ENCODE measurements around the gene S100A7.
"Not testable (repeated sequence)": the region's sequence is repeated elsewhere in the genome, so short reads cannot be mapped to it uniquely, and the experiment has no call there.

S100A7 gene

GRCh38 chr1:153426809-153427208 is 33.6 kb downstream of the S100A7 start:
- DNase-seq (ENCODE audit: low spot score) (no peak), ATAC-seq (ENCODE audit: low read depth) (no peak)
- H3K4me1 ChIP-seq (ENCODE audit: insufficient read depth, poor library complexity, severe bottlenecking): no peaks in the 10 kb centered on the region
- H3K4me3 ChIP-seq (ENCODE audit: severe bottlenecking): no peak overlapping the region
- no peak overlapping the region for H3K27ac ChIP-seq (ENCODE audit: poor library complexity, severe bottlenecking)
- H3K27me3 ChIP-seq (ENCODE audit: insufficient read depth, poor library complexity, severe bottlenecking): no peaks in the 10 kb centered on the region
- no peak for TF ChIP-seq CTCF (IDR thresholded peaks at IDR 0.05; ENCODE audit: poor library complexity, severe bottlenecking)
- H3K36me3 ChIP-seq (ENCODE audit: low read depth): no peaks in the 10 kb centered on the region
- no peaks in the 10 kb centered on the region for H3K9me3 ChIP-seq (ENCODE audit: severe bottlenecking)

GRCh38 chr1:153422450-153423068 is 37.9 kb downstream of the S100A7 start:
- no peaks in the 10 kb centered on the region for H3K27me3 ChIP-seq (ENCODE audit: insufficient read depth, poor library complexity, severe bottlenecking)
- H3K36me3 ChIP-seq (ENCODE audit: low read depth): no peaks in the 10 kb centered on the region
- no peaks in the 10 kb centered on the region for H3K4me1 ChIP-seq (ENCODE audit: insufficient read depth, poor library complexity, severe bottlenecking)
- TF ChIP-seq CTCF (IDR thresholded peaks at IDR 0.05; ENCODE audit: poor library complexity, severe bottlenecking): no peak
- DNase-seq (ENCODE audit: low spot score) (no peak), ATAC-seq (ENCODE audit: low read depth) (peak; percentile 48; the same call in 1 of the 3 replicates)
- H3K27ac ChIP-seq (ENCODE audit: poor library complexity, severe bottlenecking): no peak overlapping the region
- H3K9me3 ChIP-seq (ENCODE audit: severe bottlenecking): no peaks in the 10 kb centered on the region
- H3K4me3 ChIP-seq (ENCODE audit: severe bottlenecking): no peak overlapping the region

GRCh38 chr1:153420306-153420705 is 40.1 kb downstream of the S100A7 start:
- no peaks in the 10 kb centered on the region for H3K36me3 ChIP-seq (ENCODE audit: low read depth)
- DNase-seq (ENCODE audit: low spot score): no peak
- ATAC-seq (ENCODE audit: low read depth): no peak
- no peak for TF ChIP-seq CTCF (IDR thresholded peaks at IDR 0.05; ENCODE audit: poor library complexity, severe bottlenecking)
- H3K9me3 ChIP-seq (ENCODE audit: severe bottlenecking): no peaks in the 10 kb centered on the region
- no peaks in the 10 kb centered on the region for H3K4me1 ChIP-seq (ENCODE audit: insufficient read depth, poor library complexity, severe bottlenecking)
- H3K4me3 ChIP-seq (ENCODE audit: severe bottlenecking): no peak overlapping the region
- H3K27me3 ChIP-seq (ENCODE audit: insufficient read depth, poor library complexity, severe bottlenecking): no peaks in the 10 kb centered on the region
- H3K27ac ChIP-seq (ENCODE audit: poor library complexity, severe bottlenecking): no peak overlapping the region

GRCh38 chr1:153419436-153419793 is 41.0 kb downstream of the S100A7 start:
- H3K27me3 ChIP-seq (ENCODE audit: insufficient read depth, poor library complexity, severe bottlenecking); H3K4me1 ChIP-seq (ENCODE audit: insufficient read depth, poor library complexity, severe bottlenecking); H3K4me3 ChIP-seq (ENCODE audit: severe bottlenecking); DNase-seq (ENCODE audit: low spot score); H3K9me3 ChIP-seq (ENCODE audit: severe bottlenecking); H3K27ac ChIP-seq (ENCODE audit: poor library complexity, severe bottlenecking); ATAC-seq (ENCODE audit: low read depth); H3K36me3 ChIP-seq (ENCODE audit: low read depth): not testable (repeated sequence)

GRCh38 chr1:153418758-153419435 is 41.6 kb downstream of the S100A7 start:
- H3K27ac ChIP-seq (ENCODE audit: poor library complexity, severe bottlenecking); H3K36me3 ChIP-seq (ENCODE audit: low read depth): not testable (repeated sequence)

More at GRCh38 chr1:153418758-153419435, 41.6 kb downstream of the S100A7 start:
- not testable (repeated sequence) for H3K27me3 ChIP-seq (ENCODE audit: insufficient read depth, poor library complexity, severe bottlenecking); H3K4me3 ChIP-seq (ENCODE audit: severe bottlenecking); DNase-seq (ENCODE audit: low spot score); H3K4me1 ChIP-seq (ENCODE audit: insufficient read depth, poor library complexity, severe bottlenecking); ATAC-seq (ENCODE audit: low read depth); H3K9me3 ChIP-seq (ENCODE audit: severe bottlenecking)

All from RWPE2 (cell line).